ENCODE measurements around the gene CCDC51. TPM values are rescaled to one million over a fixed set of nuclear protein-coding genes. Genes with fewer than 3 reads are reported as not detected.

The CCDC51 gene
- total RNA-seq, 1 experiment from 2014 or later = 59.5 TPM

GRCh38 chr3:48399387-48400172 lies 40.3 kb downstream of the CCDC51 start:
- H3K36me3 Mint-ChIP-seq (ENCODE audit: insufficient read depth, unreplicated experiment) = peaks cover 44% of the 10 kb centered on the region
- no peaks in the 10 kb centered on the region for H3K9me3 Mint-ChIP-seq (ENCODE audit: unreplicated experiment)
- H3K27me3 Mint-ChIP-seq (ENCODE audit: insufficient read depth, unreplicated experiment) = no peaks in the 10 kb centered on the region
- no peak overlapping the region for H3K4me3 Mint-ChIP-seq (ENCODE audit: unreplicated experiment)
- Histone ChIP-seq H3K36me3 (ENCODE audit: control insufficient read depth, insufficient read depth, low read length) (peaks cover 2% of the 10 kb centered on the region), H3K4me1 (no peaks in the 10 kb centered on the region), H3K4me3 (ENCODE audit: low read depth, low read length) (no peak overlapping the region), H3K27me3 (replicated peaks; ENCODE audit: control insufficient read depth, insufficient read depth, low read length) (no peaks in the 10 kb centered on the region), H3K9me3 (no peaks in the 10 kb centered on the region)
- ChIA-PET POLR2A (interaction anchor here (2.0 kb wide), 1 partner anchor 47 kb away, joined by 7 read pairs; the partner anchor contains the start of gene ATRIP), CTCF (interaction anchor here (0.9 to 12.8 kb wide), 4 partner anchors 29 to 205 kb away, joined by 3 to 405 read pairs (median 10); partner anchors contain the start of genes CCDC51 and TMA7)
- H3K4me1 Mint-ChIP-seq (ENCODE audit: low read depth, unreplicated experiment) = peaks cover 11% of the 10 kb centered on the region
- H3K27ac Mint-ChIP-seq (ENCODE audit: unreplicated experiment) = peak overlapping the region; percentile 40
- no TSS peak for BruUV-seq (replicated peaks)
- DNase-seq = peak in 1 of 2 experiments; percentile 31
- intact Hi-C loops (cut with micrococcal nuclease; ENCODE audit: unreplicated experiment) = loop anchor here (2.0 kb wide), 1 partner anchor 167 kb away; no protein-coding TSS in a partner anchor
- TF ChIP-seq CTCF (IDR thresholded peaks at IDR 0.05; ENCODE audit: insufficient read depth in 1 of 2, low read depth in 1 of 2, low read length in 1 of 2, severe bottlenecking in 1 of 2, unreplicated experiment in 1 of 2) = no peak

DNA sequence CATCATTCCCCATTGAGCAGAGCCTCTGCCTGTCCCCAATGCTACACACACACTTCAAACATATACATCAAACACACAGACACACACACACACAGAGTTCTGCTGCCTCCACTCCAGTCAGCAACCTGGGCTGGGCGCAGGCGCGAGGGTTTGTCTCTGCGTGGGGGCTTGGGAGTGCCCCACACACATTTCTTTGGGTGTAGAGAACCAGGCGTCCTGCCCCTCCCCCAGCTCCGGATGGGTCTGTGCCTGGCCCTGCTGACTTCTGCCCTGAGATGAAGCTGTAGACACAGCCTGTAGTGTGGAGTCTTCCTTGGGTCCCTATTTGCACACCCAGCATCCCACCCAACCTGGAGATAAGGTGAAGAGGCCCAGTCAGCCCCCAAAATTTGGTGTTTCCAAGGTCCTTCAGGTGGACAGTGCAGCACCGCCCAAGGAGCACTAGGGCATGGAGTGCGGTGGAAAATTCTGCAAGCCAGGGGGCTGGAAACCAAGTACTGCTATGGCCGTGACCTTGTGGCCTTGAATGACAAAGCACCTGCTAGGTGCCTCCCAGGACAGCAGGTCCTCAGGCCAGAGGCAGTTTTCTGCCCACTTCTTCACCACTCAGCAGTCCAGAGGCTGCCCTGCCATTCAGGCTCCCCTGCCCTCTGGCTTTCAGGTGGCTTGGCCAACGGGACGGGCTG lies 41.1 kb downstream of the CCDC51 start:
- H3K36me3 Mint-ChIP-seq (ENCODE audit: insufficient read depth, unreplicated experiment) = peaks cover 37% of the 10 kb centered on the region

More for the DNA sequence above, 41.1 kb downstream of the CCDC51 start:
- peaks cover 11% of the 10 kb centered on the region for H3K4me1 Mint-ChIP-seq (ENCODE audit: low read depth, unreplicated experiment)
- ChIA-PET CTCF (interaction anchor here (0.9 to 12.8 kb wide), 4 partner anchors 36 to 204 kb away, joined by 3 to 405 read pairs (median 4); partner anchors contain the start of genes CCDC51 and TMA7), POLR2A (no interaction called here)
- H3K27me3 Mint-ChIP-seq (ENCODE audit: insufficient read depth, unreplicated experiment) = no peaks in the 10 kb centered on the region
- no TSS peak for BruUV-seq (replicated peaks)
- Histone ChIP-seq H3K27me3 (replicated peaks; ENCODE audit: control insufficient read depth, insufficient read depth, low read length) (no peaks in the 10 kb centered on the region), H3K36me3 (ENCODE audit: control insufficient read depth, insufficient read depth, low read length) (no peaks in the 10 kb centered on the region; the same call in none of the 2 replicates), H3K4me3 (ENCODE audit: low read depth, low read length) (no peak overlapping the region), H3K4me1 (no peaks in the 10 kb centered on the region), H3K9me3 (no peaks in the 10 kb centered on the region)
- no peak for TF ChIP-seq CTCF (IDR thresholded peaks at IDR 0.05; ENCODE audit: insufficient read depth in 1 of 2, low read depth in 1 of 2, low read length in 1 of 2, severe bottlenecking in 1 of 2, unreplicated experiment in 1 of 2)
- no peaks in the 10 kb centered on the region for H3K9me3 Mint-ChIP-seq (ENCODE audit: unreplicated experiment)
- intact Hi-C loops (cut with micrococcal nuclease; ENCODE audit: unreplicated experiment) = no loop called here
- no peak for DNase-seq
- H3K4me3 Mint-ChIP-seq (ENCODE audit: unreplicated experiment) = no peak overlapping the region
- no peak overlapping the region for H3K27ac Mint-ChIP-seq (ENCODE audit: unreplicated experiment)
